UCSD-AML1 (cell line): ENCODE data around the gene HTR1D.
A peak's percentile ranks its signal among the peaks of the same experiment; 100 is the strongest.

Source experiments
- DNase-seq: peaks from one replicate; lab custom pipeline; 2025; ENCODE audit not compliant: unreplicated experiment; lab: John Stamatoyannopoulos, UW

The HTR1D gene

GRCh38 chr1:23185381-23185780, 31.9 kb downstream of the HTR1D start:
- DNase-seq = no peak

GRCh38 chr1:23184212-23184934, 32.9 kb downstream of the HTR1D start:
- peak; percentile 21 for DNase-seq

- no peak for DNase-seq
Measured at GRCh38 chr1:23179862-23180261, 37.4 kb downstream of the HTR1D start.

DNA sequence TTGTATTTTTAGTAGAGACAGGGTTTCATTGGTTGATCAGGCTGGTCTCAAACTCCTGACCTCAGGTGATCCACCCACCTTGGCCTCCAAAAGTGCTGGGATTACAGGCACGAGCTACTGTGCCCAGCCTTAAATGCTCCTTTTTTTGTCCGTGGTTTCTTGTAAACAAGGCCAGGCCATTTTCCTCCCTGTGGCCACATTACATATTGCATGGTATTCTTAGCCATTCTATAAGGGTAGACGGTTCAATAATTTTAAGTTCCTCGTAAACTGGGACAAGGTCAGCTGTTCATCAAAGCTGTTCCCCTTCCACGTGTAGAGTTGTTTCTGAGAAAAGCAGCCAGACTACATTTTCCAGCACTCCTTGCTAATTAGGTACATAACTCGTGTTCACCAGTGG, 38.4 kb downstream of the HTR1D start:
- DNase-seq = peak; percentile 20

GRCh38 chr1:23178414-23178813, 38.9 kb downstream of the HTR1D start:
- no peak for DNase-seq

- peak; percentile 81 for DNase-seq
Measured at GRCh38 chr1:23177438-23178380, 39.6 kb downstream of the HTR1D start.

DNA sequence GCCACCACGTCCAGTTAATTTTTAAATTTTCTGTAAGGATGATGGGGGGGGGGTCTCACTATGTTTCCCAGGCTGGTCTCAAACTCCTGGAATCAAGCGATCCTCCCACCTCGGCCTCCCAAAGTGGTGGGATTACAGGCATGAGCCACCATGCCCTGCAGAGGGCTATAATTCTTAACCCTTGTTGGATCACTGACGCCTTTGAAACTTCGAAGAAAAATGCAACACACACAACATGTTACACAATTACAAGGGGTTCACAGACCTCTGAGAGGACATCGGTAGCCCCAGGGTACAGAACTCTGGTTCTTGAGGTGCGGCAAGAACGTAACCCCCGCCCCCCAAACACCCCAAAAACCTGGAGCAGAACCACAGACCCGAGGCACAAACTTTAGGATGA, 40.3 kb downstream of the HTR1D start:
- no peak for DNase-seq

DNA sequence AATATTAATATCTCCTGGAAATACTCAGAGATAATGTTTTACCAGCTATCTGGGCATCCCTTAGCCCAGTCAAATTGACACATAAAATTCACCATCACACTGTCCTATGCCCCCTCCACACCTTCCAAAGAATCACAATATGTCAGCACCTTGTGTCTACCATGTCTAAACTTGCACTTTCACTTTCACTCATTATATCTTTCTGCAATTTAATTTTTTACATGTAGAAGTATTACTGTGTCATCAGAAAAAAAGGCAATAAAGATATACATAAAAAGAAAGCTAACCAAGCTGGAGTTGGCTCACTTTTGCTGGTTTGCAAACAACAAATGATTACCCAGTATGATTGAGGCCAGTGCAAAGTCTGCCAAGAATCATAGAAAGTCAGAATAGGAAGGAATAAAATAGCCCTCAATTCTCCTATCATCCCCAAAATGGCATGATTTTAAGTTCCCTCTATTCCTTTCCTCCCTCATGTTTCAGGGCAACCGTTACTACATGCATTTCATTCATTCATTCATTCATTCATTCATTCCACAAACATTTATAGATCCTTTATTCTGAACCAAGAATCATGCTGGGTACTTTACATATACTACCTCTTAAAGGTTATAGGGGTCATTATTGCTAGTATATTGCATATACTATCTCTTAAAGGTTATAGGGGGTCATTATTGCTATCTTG, 42.7 kb downstream of the HTR1D start:
- DNase-seq = no peak

DNA sequence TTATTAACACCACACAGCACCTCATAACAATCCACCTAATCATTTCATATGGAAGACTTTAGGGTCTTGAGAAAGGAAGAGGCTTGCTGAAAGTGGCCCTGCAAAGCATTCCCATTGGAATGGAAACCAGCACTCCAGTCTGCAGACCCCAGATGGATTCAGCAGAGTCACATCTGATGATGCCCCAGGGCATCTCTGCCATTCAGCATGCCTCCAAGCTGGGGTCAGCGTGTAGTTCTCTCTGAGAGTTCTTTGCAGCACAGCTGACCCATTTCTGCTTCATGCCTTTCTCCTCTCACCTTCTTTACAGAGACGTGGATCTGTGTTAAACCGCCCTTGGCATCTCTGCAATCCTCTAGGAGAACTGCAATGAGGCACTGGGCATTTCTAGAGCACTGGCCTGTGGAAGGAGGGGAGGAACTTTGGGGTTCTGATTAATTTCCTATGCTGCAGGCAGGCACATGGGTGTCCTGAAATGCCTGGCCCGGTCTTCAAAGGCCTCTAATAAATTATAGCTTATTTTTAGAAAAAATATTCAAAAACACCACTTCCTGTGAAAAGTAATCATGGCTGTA, 46.0 kb downstream of the HTR1D start:
- DNase-seq = no peak

DNA sequence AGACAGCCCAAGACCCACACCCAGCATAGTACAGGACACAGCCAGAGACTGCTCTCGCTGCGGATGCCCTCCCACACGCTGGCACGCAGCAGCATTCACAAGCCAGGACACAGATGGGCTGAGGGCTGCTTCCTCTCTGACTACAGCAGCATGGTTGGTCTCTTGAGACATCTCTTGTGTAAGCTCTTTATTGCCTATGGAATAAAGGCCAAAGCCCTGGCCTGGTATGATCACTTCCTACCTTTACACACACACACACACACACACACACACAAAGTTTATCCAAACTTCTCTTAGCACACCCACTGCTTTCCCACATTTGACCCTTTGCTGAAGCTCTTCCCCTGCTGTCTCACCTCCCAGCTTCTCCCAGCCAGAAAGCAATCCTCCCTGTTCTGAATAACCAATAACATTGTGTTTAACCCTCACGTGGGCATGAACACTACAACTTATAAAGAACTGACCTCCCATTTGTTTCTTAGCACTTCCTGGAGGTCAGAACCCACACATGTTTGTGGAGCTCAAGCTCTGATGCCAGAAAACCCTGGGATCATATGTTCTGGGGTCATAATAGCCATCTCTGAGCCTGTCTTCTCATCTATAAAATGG, 47.5 kb downstream of the HTR1D start:
- peak; percentile 83 for DNase-seq

GRCh38 chr1:23169195-23169575, 48.1 kb downstream of the HTR1D start:
- DNase-seq = no peak

DNA sequence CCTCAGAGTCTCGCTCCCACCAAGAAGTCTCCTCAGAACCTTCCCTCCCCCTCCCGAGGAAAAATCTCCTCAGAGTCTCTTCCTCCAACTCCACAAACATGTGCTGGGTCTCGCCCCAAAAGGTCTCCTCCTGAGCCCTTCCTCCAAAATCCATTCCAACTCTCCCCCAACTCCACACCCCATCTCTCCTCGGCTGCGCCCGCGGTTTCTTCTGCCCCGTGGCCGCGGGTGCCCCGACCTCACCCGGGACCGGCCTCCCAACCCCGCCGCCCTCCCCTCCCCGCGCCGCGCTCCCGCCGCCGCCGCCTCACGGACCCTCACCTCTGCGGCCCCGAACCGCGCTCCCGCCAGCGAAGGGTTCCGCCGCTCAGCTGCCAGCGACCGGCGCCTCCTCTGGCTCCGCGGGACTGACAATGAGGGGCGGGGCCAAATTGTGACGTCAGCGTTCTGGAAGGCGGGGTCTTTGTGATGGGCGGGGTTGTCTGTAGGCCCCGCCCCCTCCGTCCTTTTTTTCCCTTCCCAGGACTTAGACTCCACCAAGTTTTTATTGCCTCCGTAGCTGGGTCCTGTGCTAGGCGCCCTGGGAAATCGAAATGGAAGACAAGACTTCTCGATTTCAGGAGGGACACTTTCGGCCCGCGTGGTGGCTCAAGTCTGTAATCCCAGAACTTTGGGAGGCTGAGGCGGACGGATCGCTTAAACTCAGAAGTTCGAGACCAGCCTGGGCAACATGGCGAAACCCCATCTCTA, 48.7 kb downstream of the HTR1D start, which contains the start of gene LUZP1:
Gene LUZP1 (minus strand): TSS at position 412 of the 750 bp plus-strand sequence.
- DNase-seq = peak; percentile 92

DNA sequence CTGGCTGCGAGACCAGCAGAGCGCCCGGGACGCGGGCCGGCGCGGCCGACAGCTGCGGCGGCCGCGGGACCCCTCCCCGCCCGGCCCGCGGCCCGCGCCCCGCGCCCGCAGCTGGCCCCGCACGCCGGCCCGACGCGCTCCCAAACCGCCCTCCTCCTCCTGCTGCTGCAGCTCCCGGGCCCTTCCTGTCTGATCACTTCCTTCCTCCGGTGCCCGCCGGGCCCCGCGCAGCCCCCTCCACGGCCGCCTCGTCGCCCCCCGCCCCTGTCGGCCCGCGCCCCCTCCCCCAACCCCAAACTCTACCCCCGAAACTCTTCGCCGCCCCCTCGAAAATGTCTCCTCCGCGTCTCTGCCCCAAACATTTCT, 49.2 kb downstream of the HTR1D start:
- DNase-seq = peak; percentile 45

DNA sequence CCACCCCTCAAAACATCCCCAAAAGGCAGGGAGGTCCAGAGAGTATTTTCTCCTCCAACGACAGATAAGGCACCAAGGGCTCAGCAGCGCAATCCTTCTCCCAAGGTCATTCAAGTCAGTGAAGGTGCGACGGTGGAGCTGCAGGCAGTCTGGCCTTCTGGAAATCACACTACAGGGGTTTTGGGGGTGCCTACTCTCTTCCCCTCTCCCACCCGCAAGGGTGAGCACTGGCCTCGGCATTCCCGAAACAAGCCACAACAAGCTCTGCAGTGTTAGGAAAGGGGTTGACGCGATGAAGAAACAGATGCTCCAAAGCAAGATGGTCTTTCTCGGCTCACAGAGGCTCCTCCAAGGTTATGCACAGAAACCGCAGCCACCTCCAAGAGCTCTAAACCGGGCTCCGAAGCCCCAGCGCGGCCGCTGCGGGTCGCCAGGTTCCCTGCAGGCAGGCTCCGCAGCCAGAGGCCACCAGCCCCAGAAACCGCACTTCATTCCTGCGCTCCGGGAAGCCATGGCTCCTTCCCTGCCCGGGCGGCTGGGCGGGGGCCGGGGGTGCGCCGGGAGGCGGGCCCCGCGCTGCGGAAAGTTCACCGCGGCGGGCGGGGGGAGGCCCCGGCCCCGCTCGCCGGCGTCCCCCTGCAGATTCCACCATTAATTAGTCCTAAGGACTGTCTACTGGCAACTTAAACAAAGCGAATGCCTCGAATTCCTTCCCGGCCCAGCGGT, 49.8 kb downstream of the HTR1D start:
- peak; percentile 37 for DNase-seq

GRCh38 chr1:23166854-23167253, 50.4 kb downstream of the HTR1D start:
- DNase-seq = no peak

GRCh38 chr1:23163395-23163794, 53.9 kb downstream of the HTR1D start:
- DNase-seq = no peak

GRCh38 chr1:23159963-23160877, 57.1 kb downstream of the HTR1D start:
- DNase-seq = no peak

- no peak for DNase-seq
Measured at GRCh38 chr1:23156940-23157339, 60.4 kb downstream of the HTR1D start.
